ENCODE results near the gene SMLR1. TPM values are rescaled to one million over a fixed set of nuclear protein-coding genes. Genes with fewer than 3 reads are reported as not detected.

Gene SMLR1
- total RNA-seq, 3 donors from 2014 or later (not counting 1 experiment from before 2014, with no cell fraction given) = not detected

DNA sequence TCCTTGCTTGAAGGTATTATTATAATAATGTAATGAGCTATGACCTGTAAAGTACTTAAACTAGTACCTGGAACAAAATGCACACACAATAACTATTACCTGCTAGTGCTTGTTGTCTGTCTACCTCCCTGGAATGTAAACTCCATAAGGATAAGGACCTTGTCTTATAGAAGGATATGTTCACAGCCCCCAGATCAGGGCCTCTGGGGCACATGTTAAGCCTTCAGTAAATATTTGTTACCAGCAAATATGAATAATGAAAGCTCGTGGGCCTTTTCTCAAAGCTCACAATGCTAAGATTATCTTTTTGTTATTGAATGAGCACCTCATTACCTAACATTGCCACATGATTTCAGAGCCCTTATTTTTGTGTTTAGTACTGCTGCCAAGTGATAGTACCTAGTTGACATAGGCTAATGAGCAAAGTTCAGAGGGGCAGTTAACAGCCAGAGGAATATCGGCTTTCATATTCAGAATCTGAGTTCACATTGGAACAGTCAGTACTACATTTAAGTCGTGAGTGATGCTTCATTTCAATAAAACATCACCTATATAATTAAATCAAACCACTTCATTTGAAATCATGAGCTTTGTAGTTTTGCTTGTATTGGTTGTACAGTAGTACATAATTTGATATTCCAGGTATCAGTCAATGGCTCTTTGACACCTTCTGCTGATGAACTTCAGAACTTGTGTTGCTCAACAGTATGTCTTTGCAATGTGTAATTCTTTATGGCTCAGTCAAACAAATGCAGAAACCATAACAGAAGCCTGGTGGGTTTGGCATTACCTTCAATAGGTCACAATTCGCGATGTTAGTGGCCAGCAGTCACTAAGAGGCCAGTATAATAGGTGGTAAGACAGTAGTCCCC is 11.8 kb upstream of the SMLR1 start:
- Mint-ChIP-seq H3K4me3 (no peak overlapping the region), H3K27ac (no peak overlapping the region), H3K9me3 (peaks cover 0 to 2% of the 10 kb centered on the region in 2 donors), H3K36me3 (peaks cover 9% of the 10 kb centered on the region), H3K4me1 (no peaks in the 10 kb centered on the region), H3K27me3 (ENCODE audit: low read depth in 2 of 2) (no peaks in the 10 kb centered on the region)
- Histone ChIP-seq H3K27me3 (ENCODE audit: control insufficient read depth, insufficient read depth, low read length) (no peaks in the 10 kb centered on the region), H3K9me3 (ENCODE audit: control insufficient read depth, insufficient read depth, low read length) (no peaks in the 10 kb centered on the region), H3K4me3 (ENCODE audit: low read length) (no peak overlapping the region), H3K36me3 (ENCODE audit: control insufficient read depth, insufficient read depth, low read length) (no peaks in the 10 kb centered on the region), H3K27ac (ENCODE audit: low read length) (no peak overlapping the region), H3K4me1 (ENCODE audit: control insufficient read depth, insufficient read depth, low read length) (no peaks in the 10 kb centered on the region)
- intact Hi-C loops (cut with micrococcal nuclease) = no loop called here
- no peak for ATAC-seq
- no peak for DNase-seq
- TF ChIP-seq, protein P1, sequence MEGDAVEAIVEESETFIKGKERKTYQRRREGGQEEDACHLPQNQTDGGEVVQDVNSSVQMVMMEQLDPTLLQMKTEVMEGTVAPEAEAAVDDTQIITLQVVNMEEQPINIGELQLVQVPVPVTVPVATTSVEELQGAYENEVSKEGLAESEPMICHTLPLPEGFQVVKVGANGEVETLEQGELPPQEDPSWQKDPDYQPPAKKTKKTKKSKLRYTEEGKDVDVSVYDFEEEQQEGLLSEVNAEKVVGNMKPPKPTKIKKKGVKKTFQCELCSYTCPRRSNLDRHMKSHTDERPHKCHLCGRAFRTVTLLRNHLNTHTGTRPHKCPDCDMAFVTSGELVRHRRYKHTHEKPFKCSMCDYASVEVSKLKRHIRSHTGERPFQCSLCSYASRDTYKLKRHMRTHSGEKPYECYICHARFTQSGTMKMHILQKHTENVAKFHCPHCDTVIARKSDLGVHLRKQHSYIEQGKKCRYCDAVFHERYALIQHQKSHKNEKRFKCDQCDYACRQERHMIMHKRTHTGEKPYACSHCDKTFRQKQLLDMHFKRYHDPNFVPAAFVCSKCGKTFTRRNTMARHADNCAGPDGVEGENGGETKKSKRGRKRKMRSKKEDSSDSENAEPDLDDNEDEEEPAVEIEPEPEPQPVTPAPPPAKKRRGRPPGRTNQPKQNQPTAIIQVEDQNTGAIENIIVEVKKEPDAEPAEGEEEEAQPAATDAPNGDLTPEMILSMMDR (IDR thresholded peaks at IDR 0.05) = no peak
- 87% methylated on average over 2 of the region's 5 CpGs for WGBS (ENCODE audit: insufficient coverage)

DNA sequence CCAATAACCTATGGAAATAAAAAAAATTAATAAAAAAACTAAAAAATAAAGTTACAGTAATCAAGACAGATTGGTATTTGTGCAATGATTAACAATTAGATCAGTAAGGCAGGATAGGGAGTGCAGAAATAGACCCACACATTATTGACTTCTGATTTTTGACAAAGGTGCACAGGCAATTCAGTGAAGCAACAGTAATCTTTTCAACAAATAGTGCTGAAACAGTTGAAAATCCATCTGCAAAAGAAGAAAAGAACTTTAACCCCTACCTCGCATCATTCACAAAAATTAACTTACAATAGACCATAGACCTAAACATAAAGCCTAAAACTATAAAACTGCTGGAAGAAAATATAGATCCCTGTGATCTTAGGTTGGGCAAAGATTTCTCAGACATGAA is 4.5 kb upstream of the SMLR1 start:
- Histone ChIP-seq H3K9me3 (ENCODE audit: control insufficient read depth, insufficient read depth, low read length) (no peaks in the 10 kb centered on the region), H3K27ac (ENCODE audit: low read length) (no peak overlapping the region), H3K4me3 (ENCODE audit: low read length) (no peak overlapping the region), H3K4me1 (ENCODE audit: control insufficient read depth, insufficient read depth, low read length) (no peaks in the 10 kb centered on the region), H3K36me3 (ENCODE audit: control insufficient read depth, insufficient read depth, low read length) (no peaks in the 10 kb centered on the region), H3K27me3 (ENCODE audit: control insufficient read depth, insufficient read depth, low read length) (no peaks in the 10 kb centered on the region)
- no peak overlapping the region for H3K4me3 Mint-ChIP-seq
- H3K27ac Mint-ChIP-seq = no peak overlapping the region
- no peak for DNase-seq
- peaks cover 2% of the 10 kb centered on the region for H3K36me3 Mint-ChIP-seq
- peaks cover 0 to 2% of the 10 kb centered on the region in 2 donors for H3K9me3 Mint-ChIP-seq
- intact Hi-C loops (cut with micrococcal nuclease) = no loop called here
- TF ChIP-seq, protein P1 (IDR thresholded peaks at IDR 0.05) = no peak
- no peaks in the 10 kb centered on the region for H3K27me3 Mint-ChIP-seq (ENCODE audit: low read depth in 2 of 2)
- no CpG with 5 or more reads among the region's 1 CpG for WGBS (ENCODE audit: insufficient coverage)
- H3K4me1 Mint-ChIP-seq = peaks cover 0 to 5% of the 10 kb centered on the region in 2 donors
- no peak for ATAC-seq

DNA sequence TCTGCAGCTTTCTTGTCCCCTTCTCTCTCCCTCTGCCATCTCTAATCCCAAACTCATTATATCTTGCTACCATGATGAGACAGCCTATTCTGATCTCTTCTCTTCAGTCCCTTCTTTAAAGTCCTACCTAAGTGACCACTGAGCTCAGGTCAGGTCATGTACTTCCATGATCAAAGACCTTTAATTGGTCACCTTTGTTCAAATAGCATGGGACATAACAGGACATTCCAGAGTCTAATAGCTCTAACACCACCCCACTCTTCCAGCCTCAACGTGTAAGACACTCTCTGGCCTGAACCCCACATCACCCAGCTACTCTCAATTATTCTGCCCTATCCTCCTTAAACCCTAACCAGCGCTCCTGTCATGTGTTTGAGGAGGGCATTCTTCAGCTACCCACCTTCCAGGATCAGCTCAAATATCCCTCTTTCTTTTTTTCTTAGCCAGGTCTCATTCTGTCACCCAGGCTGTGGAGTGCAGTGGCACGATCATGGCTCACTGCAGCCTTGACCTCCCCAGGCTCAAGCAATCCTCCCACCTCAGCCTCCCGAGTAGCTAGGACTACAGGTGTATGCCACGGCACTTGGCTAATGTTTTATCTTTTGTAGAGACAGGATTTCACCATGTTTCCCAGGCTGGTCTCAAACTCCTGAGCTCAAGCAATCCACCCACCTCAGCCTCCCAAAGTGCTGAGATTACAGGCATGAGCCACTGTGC is 2.1 kb upstream of the SMLR1 start:
- intact Hi-C loops (cut with micrococcal nuclease) = no loop called here
- 91% methylated on average over 5 of the region's 5 CpGs for WGBS (ENCODE audit: insufficient coverage)
- ATAC-seq = no peak
- Histone ChIP-seq H3K27ac (ENCODE audit: low read length) (no peak overlapping the region), H3K4me1 (ENCODE audit: control insufficient read depth, insufficient read depth, low read length) (no peaks in the 10 kb centered on the region), H3K4me3 (ENCODE audit: low read length) (no peak overlapping the region), H3K27me3 (ENCODE audit: control insufficient read depth, insufficient read depth, low read length) (no peaks in the 10 kb centered on the region), H3K9me3 (ENCODE audit: control insufficient read depth, insufficient read depth, low read length) (no peaks in the 10 kb centered on the region), H3K36me3 (ENCODE audit: control insufficient read depth, insufficient read depth, low read length) (no peaks in the 10 kb centered on the region)
- Mint-ChIP-seq H3K36me3 (no peaks in the 10 kb centered on the region), H3K9me3 (no peaks in the 10 kb centered on the region), H3K27me3 (ENCODE audit: low read depth in 2 of 2) (no peaks in the 10 kb centered on the region), H3K27ac (no peak overlapping the region), H3K4me3 (no peak overlapping the region), H3K4me1 (peaks cover 0 to 5% of the 10 kb centered on the region in 2 donors)
- TF ChIP-seq, protein P1 (IDR thresholded peaks at IDR 0.05) = no peak
- no peak for DNase-seq

Data from natural killer cell (primary cell).